MV-4-11 (cell line): ENCODE data around the gene UNC45A.

ENCODE experiments used
- DNase-seq: peaks from one replicate; lab custom pipeline; 2025; lab: John Stamatoyannopoulos, UW

UNC45A gene

DNA sequence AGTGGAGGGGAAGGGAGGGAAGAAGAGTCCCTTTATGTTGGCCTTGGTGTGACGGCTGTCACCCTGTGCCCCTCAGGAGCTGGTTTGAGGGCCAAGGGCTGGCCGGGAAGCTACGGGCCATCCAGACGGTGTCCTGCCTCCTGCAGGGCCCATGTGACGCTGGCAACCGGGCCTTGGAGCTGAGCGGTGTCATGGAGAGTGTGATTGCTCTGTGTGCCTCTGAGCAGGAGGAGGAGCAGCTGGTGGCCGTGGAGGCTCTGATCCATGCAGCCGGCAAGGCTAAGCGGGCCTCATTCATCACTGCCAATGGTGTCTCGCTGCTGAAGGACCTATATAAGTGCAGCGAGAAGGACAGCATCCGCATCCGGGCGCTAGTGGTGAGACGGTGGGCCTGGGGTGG is 11.5 kb downstream of the UNC45A start:
- DNase-seq, result no peak

DNA sequence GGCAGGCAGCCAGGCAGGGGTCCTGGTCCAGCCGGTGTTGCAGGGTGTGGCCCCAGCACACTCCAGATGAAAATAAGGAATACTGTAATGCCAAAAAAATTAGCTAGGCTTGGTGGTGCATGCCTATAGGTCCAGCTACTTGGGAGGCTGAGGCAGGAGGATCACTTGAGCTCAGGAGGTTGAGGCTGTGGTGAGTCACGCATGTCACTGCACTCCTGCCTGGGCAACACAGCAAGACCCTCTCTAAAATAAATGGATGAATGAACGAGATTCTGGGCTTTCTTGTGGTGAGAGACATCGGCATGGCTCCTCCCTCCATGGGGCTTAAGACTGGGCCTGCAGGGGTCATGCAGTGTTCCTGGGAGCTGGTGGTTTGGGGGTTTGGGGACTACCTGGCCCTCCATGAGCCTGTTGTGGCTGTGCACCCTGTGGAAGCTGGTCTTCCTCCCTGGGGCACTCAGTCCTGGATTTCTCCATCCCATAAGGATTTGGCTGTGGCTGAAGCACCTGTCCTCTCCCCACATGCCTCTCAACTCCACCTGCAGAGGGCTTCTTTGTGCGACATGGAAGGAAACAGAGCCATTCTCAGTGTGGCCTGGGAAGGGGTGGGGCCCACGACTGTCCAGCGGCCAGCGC is 12.0 kb downstream of the UNC45A start:
- DNase-seq, result no peak

DNA sequence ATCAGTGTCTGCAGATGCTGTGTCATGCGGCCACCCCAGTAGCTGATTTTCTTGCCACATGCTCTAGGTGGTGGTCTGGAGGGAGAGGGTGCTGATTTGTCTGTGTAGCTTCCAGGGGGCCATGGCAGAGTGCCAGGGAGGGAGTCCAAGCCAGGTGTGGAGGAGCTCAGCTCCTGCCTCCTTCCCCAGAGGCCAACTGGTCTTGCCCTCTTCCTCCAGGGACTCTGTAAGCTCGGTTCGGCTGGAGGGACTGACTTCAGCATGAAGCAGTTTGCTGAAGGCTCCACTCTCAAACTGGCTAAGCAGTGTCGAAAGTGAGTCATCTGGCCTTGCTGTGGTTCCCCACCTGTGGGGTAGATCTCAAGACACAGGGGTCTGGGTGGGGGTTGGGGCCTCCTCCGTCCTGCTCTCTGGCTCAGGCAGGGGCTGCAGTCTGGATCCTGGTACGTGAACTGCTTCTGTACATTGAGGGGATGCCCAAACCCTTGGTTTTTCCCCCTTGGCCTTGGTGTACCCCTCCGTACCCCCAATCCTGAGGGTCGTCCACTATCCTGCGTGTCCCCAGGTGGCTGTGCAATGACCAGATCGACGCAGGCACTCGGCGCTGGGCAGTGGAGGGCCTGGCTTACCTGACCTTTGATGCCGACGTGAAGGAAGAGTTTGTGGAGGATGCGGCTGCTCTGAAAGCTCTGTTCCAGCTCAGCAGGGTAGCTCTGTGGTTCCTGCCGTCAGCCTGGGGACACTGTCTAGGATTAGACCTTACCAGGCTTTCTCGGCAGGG is 12.7 kb downstream of the UNC45A start:
- DNase-seq, result no peak

DNA sequence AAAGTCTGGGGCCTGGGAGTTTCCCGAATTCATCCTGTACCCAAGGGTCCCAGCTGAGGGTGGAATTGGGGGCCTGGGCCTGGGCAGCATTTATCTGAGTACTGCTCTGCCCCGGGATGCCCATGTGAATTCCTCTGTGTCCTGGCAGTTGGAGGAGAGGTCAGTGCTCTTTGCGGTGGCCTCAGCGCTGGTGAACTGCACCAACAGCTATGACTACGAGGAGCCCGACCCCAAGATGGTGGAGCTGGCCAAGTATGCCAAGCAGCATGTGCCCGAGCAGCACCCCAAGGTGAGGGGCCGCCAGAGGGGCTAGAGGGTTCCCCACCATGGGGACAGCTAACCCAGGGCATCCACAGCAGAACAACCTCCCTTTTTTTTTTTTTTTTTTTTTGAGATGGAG is 13.4 kb downstream of the UNC45A start:
- no peak for DNase-seq

DNA sequence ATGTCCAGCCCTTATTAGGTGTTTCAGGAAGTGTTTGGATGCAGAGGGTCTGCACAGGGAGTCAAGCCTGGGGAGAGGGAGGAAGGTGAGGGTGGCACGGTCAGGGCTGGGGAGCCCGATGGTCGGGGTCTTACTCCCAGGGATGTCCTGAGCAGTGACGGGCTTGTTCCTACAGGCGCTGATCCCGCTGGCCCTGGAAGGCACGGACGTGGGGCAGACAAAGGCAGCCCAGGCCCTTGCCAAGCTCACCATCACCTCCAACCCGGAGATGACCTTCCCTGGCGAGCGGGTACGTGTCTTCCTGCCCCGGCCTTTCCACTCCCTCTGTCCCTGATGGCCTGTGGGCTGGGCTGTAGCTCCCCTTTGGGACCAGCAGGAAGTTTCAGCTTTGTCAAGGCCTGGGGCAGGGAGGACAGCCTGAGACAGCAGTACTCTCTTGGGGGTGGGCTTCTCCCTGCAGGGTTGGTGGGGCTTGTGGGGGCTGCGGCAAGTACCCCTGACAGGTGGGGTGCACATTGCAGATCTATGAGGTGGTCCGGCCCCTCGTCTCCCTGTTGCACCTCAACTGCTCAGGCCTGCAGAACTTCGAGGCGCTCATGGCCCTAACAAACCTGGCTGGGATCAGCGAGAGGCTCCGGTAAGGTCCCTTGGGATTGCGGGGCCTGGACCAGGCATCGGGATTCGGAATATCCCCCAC is 15.0 kb downstream of the UNC45A start:
- DNase-seq, result no peak

DNA sequence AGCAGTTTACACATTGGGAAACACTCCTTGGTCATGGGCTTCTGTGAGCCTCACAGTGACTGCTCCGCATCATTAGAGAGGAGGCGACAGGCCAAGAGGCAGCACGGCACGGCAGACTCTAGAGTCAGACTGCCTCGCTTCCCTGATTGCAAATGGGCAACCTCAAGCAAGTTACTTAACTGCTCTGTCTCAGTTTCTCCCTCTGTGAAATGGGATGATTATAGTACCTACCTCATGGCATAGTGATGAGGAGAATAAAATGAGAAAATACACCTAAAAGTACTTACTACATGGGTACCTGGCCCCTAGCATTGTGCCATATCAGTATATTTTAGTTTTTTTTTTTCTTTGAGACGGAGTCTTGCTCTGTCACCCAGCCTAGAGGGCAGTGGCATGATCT is 15.6 kb downstream of the UNC45A start:
- DNase-seq, result no peak

DNA sequence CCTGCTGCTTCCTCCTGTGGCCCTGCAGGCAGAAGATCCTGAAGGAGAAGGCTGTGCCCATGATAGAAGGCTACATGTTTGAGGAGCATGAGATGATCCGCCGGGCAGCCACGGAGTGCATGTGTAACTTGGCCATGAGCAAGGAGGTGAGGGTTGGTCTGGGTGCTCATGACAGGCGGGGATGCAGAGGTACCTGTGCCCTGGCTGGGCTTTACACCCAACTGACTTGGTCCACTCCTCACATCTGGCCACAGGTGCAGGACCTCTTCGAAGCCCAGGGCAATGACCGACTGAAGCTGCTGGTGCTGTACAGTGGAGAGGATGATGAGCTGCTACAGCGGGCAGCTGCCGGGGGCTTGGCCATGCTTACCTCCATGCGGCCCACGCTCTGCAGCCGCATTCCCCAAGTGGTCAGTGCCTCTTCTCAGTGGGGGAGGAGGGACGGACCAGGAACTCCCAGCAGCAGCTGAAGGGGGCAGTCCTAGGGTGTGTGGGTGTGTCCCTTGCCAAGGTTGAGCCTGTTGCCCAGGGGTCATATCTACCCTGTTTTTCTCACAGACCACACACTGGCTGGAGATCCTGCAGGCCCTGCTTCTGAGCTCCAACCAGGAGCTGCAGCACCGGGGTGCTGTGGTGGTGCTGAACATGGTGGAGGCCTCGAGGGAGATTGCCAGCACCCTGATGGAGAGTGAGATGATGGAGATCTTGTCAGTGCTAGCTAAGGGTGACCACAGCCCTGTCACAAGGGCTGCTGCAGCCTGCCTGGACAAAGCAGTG is 18.0 kb downstream of the UNC45A start:
- DNase-seq, result no peak

DNA sequence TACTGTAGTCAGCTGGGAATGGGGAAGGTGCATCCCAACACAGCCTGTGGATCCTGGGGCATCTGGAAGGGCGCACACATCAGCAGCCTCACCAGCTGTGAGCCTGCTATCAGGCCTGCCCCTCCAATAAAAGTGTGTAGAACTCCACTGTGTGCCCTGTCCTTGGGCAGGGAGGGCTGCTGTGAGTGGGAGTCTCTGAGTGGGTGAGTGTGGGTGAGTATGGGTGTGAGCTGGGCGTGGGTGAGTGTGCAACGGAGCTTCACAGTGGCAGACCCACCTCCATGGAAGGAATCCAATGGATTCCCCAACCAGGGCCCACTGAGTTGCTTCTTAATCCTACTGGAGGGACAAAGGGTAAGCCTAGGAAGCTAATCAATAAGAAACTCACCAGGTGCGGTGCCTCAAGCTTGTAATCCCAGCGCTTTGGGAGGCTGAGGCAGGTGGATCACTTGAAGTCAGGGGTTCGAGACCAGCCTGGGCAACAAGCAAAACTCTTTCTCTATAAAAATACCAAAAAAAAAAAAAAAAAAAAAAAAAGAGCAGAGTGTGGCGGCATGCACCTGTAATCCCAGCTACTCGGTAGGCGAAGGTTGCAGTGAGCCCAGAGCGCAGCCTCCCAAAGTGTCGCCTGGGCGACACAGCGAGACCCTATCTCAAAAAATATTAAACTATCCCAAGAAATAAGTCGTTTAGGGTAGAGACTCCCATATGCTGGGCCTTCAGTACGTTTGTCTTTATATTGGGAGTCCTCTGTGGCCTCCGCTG is 19.0 kb downstream of the UNC45A start:
- no peak for DNase-seq

DNA sequence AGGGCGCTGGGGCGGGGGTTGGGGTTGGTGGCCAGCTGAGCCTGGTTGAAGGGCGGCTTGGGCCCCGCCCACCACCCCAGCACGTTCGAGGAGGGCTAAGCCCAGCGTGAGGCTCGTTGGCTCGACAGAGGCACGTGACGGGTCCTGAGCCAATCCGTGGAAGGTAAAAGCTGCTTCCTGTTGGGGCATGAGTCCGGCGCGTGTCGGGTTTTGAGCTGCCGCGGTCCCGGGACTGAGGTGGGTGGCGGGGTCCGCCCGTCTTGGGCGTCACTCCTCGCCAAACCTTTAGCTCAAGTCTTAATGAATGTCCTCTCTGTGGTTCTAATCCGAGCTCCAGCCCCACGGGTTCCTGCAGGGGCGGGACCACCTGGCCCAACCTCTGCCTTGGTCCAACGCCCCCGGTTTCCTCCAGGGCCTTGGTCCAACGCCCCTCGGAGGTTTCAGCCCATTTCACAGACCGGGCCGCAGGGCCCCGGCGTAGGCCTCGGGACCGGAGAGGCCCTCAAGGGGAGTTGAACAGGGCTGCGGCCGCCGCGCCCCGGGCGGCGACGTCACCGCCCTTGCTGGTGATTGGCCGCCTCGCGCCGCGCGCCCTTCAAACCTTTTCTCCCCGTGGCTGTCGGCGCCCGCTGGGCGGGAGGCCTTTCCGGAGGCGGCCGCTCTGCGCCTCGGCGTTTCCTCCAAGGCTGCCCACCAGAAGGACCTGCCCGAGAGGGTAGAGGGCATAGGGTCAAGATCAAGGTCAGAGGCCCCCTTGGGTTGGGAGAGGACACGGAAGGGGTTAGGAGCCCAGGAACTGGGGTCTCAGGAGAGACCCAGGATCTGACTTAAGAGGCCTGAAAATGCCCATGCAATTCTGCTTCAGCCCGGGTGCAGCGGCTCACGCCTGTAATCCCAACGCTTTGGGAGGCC is 19.9 kb downstream of the UNC45A start, which contains the start of gene RCCD1:
RCCD1 (plus strand) TSS at position 173 of the 912 bp plus-strand sequence. CDS start 1,851 bp downstream, outside the sequence.
- DNase-seq, result peak; percentile 97

DNA sequence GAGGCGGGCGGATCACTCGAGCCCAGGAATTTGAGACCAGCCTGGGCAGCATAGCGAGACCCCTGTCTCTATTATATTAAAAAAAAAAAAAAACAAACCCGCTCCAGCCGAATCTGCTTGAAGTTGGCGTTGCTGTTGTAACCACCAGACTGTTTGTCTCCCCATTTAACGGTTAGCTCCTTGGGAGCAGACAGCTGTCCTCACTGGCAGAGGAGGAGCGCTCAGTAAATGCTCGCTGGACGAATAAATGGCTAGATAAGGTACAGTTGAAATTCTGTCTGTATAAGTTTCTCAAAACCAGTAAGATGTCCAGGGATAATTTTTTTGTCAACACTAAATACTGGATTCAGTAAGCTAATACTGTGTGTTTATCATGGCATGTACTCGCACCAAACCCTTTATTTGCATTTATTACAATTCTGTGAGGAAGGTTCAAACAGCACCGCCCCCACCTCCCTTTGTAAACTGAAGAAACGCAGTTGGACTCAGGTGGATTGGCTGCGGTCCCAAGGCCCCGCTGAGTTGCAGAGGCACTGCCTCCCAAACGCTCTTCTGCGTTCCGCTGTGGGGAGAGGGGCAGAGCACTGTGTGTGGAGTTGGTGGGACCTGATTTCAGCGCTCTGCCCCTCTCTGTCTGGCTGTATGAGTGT is 20.7 kb downstream of the UNC45A start:
- no peak for DNase-seq

DNA sequence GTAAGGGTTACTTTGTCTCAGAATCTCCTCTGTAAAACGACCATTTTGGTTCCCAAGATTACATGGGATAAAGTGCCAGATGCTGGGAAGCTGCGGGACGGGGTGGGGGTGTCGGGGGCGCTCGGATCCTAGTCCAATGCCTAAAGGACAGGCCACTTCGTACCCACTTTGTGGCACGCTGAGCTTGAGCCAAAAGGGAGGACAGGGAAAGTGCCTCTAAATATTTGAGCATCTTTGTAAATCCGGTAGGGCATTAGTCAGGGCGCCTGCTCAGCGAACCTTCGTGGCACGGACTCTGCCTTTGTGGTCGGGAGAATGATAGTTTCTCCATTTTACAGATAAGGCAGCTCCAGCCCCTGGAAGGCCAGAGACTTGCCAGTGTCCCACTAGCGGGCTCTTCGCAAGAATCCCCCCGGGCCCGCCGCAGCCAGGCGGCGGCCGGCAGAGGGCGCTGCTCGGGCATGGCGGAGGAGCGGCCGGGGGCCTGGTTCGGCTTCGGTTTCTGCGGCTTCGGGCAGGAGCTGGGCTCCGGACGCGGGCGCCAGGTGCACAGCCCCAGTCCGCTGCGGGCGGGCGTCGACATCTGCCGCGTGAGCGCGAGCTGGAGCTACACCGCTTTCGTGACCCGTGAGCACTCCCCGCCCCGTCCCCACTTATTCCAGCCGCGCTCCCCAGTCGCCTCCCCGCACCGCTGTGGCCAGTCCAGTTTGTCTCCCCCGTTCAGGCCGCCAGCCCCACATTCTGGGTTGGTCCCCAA is 21.4 kb downstream of the UNC45A start:
- DNase-seq, result no peak

DNA sequence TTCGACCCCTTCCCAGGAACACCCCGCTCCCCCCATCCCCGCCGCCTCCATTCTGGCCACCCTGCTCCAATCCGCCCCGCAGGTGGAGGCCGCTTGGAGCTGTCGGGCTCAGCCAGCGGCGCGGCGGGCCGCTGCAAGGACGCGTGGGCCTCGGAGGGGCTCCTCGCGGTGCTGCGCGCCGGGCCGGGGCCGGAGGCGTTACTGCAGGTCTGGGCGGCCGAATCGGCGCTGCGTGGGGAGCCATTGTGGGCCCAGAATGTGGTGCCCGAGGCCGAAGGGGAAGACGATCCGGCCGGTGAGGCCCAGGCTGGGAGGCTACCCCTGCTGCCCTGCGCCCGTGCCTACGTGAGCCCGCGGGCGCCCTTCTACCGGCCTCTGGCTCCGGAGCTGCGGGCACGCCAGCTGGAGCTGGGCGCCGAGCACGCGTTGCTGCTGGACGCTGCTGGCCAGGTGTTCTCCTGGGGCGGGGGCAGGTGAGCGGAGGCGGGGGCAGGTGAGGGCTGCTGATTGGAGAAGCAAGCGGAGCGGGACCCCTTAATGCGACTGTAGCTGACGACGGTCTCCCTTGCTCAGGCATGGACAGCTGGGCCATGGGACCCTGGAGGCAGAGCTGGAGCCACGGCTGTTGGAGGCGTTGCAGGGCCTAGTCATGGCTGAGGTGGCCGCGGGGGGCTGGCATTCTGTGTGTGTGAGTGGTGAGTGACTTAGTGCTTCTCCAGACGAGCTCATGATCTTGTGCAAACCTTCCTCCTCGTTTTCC is 22.1 kb downstream of the UNC45A start:
- no peak for DNase-seq

DNA sequence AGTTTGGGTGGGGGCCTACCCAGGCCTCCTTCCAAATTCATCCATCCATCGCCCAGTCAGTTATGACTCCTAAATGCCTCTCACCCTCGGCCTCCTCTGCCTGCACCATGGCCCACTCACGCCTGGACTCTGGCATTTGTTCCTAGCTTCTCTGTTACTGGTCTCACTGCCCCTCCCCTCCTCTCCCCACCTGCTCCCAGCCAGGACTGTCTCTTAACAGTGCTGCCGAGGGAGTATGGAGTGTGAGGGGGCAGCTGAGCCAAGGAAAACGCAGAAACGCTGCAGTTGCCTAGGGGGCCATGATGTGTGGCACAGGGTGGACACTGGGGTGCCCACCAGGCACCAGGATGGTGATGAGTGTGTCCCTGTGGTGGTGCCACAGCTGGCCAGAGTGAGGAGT is 22.7 kb downstream of the UNC45A start:
- DNase-seq, result no peak

DNA sequence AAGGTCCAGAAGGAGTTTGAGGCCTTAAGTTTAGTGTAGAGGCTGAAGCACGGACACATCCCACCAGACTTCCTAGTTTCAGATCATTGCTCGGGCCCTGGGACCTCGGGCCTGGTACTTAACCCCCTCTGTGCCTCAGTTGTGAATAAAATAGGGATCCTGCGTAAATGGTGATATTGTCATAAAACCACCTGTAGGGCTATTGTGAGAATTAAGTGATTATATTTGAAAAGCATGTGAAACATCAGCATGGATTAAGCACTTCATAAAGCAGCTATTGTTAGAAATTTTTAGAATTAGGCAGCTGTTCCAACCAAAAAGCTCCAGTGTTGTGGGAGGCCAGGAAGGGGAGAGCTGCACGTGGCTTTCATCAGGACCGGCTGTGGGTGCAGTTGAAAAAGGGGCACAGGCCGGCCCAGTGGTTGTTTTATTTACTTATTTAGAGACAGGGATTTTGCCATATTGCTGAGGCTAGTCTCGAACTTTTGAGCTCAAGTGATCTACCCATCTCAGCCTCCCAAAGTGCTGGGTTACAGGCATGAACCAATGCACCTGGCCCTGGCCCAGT is 24.0 kb downstream of the UNC45A start:
- no peak for DNase-seq

DNA sequence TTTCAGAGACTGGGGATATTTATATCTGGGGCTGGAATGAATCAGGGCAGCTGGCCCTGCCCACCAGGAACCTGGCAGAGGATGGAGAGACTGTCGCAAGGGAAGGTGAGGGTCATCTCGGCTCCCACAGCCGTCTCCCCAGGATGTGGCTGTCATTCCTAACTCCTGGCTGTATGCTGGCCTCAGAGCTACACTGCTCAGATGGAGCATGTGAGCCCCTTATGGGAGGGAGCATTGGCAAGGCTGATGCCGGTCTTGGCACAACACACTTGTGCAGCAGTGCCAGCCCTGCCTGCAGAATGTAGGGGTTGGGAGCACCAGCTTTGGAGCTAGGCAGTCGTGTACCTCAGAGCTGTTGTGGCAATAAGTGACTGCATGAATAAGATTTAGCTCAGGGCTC is 24.8 kb downstream of the UNC45A start:
- no peak for DNase-seq

DNA sequence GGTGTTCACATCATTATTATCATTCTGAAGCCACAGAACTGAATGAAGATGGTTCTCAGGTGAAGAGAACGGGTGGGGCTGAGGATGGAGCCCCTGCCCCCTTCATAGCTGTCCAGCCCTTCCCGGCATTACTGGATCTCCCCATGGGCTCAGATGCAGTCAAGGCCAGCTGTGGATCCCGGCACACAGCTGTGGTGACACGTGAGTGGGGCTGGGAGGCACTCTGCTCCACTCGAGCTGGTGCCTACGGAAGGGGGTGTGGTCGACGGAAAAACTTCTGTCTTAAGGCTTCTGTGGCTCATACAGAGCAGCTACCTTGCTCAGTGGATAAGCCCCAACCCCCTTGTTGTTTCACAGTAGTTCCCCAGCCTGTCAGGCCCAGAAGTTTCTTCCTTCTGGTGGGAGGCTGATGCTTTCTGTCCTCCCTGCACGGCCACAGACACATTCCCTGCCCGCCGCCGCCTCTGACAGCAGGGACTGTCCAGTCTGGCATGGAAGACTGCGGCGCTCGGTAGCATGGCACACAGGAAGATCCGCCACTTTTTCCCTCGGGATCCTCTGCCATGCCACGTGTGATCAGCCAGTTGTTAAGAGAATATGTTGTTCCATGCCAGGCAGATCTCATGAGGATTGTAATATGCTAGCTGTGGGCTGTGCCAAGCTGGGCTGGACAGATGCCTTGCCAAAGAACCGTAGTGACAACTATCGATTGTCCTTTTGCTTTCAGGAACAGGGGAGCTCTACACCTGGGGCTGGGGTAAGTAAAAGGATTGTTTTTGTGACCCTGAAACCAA is 25.4 kb downstream of the UNC45A start:
- no peak for DNase-seq

DNA sequence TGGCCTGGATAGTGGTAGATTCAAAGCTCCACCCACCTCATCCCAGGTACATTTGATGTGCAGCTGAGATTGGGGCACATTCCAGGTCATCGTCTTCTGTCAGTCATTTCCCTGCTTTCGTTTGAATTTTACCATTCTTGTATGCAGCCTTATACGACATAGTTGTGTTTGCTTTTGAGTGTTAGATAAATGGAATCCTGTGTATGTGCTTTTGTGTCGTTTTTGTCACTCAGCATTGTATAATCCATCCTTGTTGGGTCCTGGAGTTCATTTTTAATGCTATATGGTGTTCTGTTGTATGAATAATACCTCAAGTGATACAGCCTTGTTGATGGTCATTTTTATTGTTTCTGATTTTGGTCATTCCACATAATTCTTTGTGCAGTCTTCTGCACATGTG is 26.9 kb downstream of the UNC45A start:
- DNase-seq, result no peak
